Heart right ventricle (tissue), 16 donors: Measurements from ENCODE around the gene ADCY7. TPM values are rescaled to one million over a fixed set of nuclear protein-coding genes. Genes with fewer than 3 reads are reported as not detected.

Source experiments
- ATAC-seq, 8 donors: fragments of 200-7000 bp; cut with Tn5 transposase; one replicate each; pipeline ENCODE4 v1.9.1; 2020; ENCODE audit warnings: mild to moderate bottlenecking in 8 of 8, moderate library complexity in 8 of 8, moderate number of reproducible peaks in 1 of 8
- DNase-seq, 2 donors: peaks; one replicate each; pipeline ENCODE4 v3.0.0-alpha.2; 2020
- H3K27ac ChIP-seq, 10 donors: fragments of 200-600 bp; sonication (generic) in 2 of 10; one replicate each; pipeline versions ENCODE4 v1.5.0 to v1.8.0; 2020 to 2022; ENCODE audit warnings: mild to moderate bottlenecking in 3 of 10
- H3K27me3 ChIP-seq, 7 donors: fragments of 200-600 bp; one replicate each; pipeline ENCODE4 v1.8.0; 2021 to 2022; ENCODE audit warnings: mild to moderate bottlenecking in 2 of 7
- H3K36me3 ChIP-seq, 9 donors: fragments of 200-600 bp; sonication (generic) in 1 of 9; one replicate each; pipeline versions ENCODE4 v1.5.0 to v1.8.0; 2020 to 2022; ENCODE audit warnings: mild to moderate bottlenecking in 2 of 9
- H3K4me1 ChIP-seq, 9 donors: fragments of 200-600 bp; sonication (generic) in 1 of 9; one replicate each; pipeline versions ENCODE4 v1.5.0 to v1.8.0; 2020 to 2022; ENCODE audit warnings: mild to moderate bottlenecking in 4 of 9
- H3K4me3 ChIP-seq, 10 donors: fragments of 200-600 bp; sonication (generic) in 2 of 10; one replicate each; pipeline versions ENCODE4 v1.5.0 to v1.8.0; 2020 to 2022; ENCODE audit warnings: mild to moderate bottlenecking in 7 of 10, moderate library complexity in 2 of 10
- H3K9me3 ChIP-seq, 11 donors: fragments of 200-600 bp in 10 of 11; sonication (generic) in 2 of 11; one replicate each; pipeline versions ENCODE4 v1.5.0 to v1.8.0; 2013 to 2022; ENCODE audit warnings: mild to moderate bottlenecking in 2 of 11, control low read depth in 1 of 11, moderate library complexity in 1 of 11
- CTCF ChIP-seq, 9 donors: fragments of 200-600 bp; sonication (generic) in 2 of 9; IDR thresholded peaks; one replicate each; pipeline versions ENCODE4 v1.5.0 to v1.8.0; 2021 to 2022; ENCODE audit warnings: antibody characterized with exemption in 9 of 9, mild to moderate bottlenecking in 5 of 9, moderate library complexity in 1 of 9
- WGBS, 2 donors: extraction: QIAGEN DNeasy Blood & Tissue Kit; methylation state at CpG; one replicate each; pipeline ENCODE4 v1.1.7; 2013; ENCODE audit warnings: inconsistent platforms in 1 of 2; 5-methylcytosine and 5-hydroxymethylcytosine counted together
- intact Hi-C, 10 donors: fragments of 100-400 bp; cut with DNase I; formaldehyde crosslinking; loops; one replicate each; pipeline versions ENCODE4 v1.11.1 to v1.14.2; 2022
- polyA plus RNA-seq, 2 donors: library from polyadenylated mRNA; stranded (reverse); fragments of 200-250 nt; gene quantifications; one replicate each; pipeline ENCODE4 v1.2.3, GENCODE V29; 2013
- total RNA-seq, 10 donors: library from RNA; stranded (reverse); fragmentation: NEBNext Ultra II Directional in 3 of 10; extraction: Animal tissue kit (Norgen Biotek cat#: 25700) in 3 of 10; gene quantifications; one replicate each; pipeline versions ENCODE4 v1.2.1 to v1.2.4, GENCODE V29; 2021 to 2023
- donor health status: Arrhythmogenic right ventricular cardiomyopathy.
- donor health status: ischemic (EF 13 %, LVEDD 7.1; RV severe dilation, severe dysfunction).
- donor health status: healthy with polysubstance abuse.
- donor health status: DM: no; HTN: yes; CAD: no.
- donor health status: DM: no; HTN: no; CAD: no.
- donor health status: ischemic (EF 25% LVEDD 6.9; RV normal size, moderate dysfunction).
- donor health status: ischemic (EF 25% LVEDD 5.7; RV mildly dilated, moderate dysfunction).
- donor health status: healthy.
- donor health status: DM: yes; HTN: yes; CAD: no.
- donor health status: Ischemic cardiomyopathy.
- donor health status: ischemic (EF 35%, LVEDD 5.7; RV mildly dilated, moderate dysfunction).
- donor health status: nonischemic (EF 11% LVEDD 7.7; RV severe dilation, severe dysfunction).
- donor health status: DM: yes; HTN: yes; CAD: no.
- donor health status: PGD.
- donor health status: ischemic (EF 29% LVEDD 5.4; RV normal size, mild dysfunction).
- donor health status: nonischemic (EF 23%, LVEDD 6.1; RV moderate dilation, normal function).

ADCY7 gene
- total and polyA plus RNA-seq, 12 donors = 2.2 to 25.5 (median 4.7) TPM

- Histone ChIP-seq H3K27me3 (peaks cover 0 to 9% (median 0%) of the 10 kb centered on the region in 7 donors), H3K4me3 (no peak overlapping the region), H3K4me1 (peaks cover 0 to 54% (median 21%) of the 10 kb centered on the region in 9 donors), H3K36me3 (peaks cover 0 to 40% (median 0%) of the 10 kb centered on the region in 9 donors), H3K9me3 (peaks cover 0 to 13% (median 0%) of the 10 kb centered on the region in 11 donors), H3K27ac (no peak overlapping the region)
- TF ChIP-seq CTCF (IDR thresholded peaks at IDR 0.05) = no peak
- intact Hi-C loops = no loop called here
- 62% methylated on average over 5 of the region's 5 CpGs for WGBS, 2 donors
- peak in 1 of 2 donors; percentile 26 for DNase-seq
- ATAC-seq = no peak
Observed at GRCh38 chr16:50285406-50286003, 19.2 kb downstream of the ADCY7 start.

GRCh38 chr16:50286681-50287080, 20.3 kb downstream of the ADCY7 start:
- H3K9me3 ChIP-seq = peaks cover 0 to 9% (median 0%) of the 10 kb centered on the region in 11 donors
- DNase-seq (no peak), ATAC-seq (no peak)
- intact Hi-C loops = no loop called here
- peaks cover 0 to 42% (median 20%) of the 10 kb centered on the region in 9 donors for H3K4me1 ChIP-seq
- peaks cover 0 to 52% (median 0%) of the 10 kb centered on the region in 9 donors for H3K36me3 ChIP-seq
- 98 to 99% methylated on average over 3 of the region's 3 CpGs for WGBS, 2 donors
- no peak overlapping the region for H3K27ac ChIP-seq
- no peak overlapping the region for H3K4me3 ChIP-seq
- no peak for TF ChIP-seq CTCF (IDR thresholded peaks at IDR 0.05)
- peaks cover 0 to 9% (median 0%) of the 10 kb centered on the region in 7 donors for H3K27me3 ChIP-seq

- Histone ChIP-seq H3K4me3 (no peak overlapping the region), H3K27me3 (peaks cover 0 to 9% (median 0%) of the 10 kb centered on the region in 7 donors), H3K27ac (no peak overlapping the region), H3K4me1 (peaks cover 0 to 28% (median 9%) of the 10 kb centered on the region in 9 donors), H3K9me3 (peaks cover 0 to 9% (median 0%) of the 10 kb centered on the region in 11 donors), H3K36me3 (peaks cover 0 to 65% (median 0%) of the 10 kb centered on the region in 9 donors)
- 91 to 92% methylated on average over 17 of the region's 17 CpGs for WGBS, 2 donors
- TF ChIP-seq CTCF (IDR thresholded peaks at IDR 0.05) = no peak
- ATAC-seq (no peak), DNase-seq (peak in 1 of 2 donors; percentile 9)
- intact Hi-C loops = no loop called here
Observed at GRCh38 chr16:50288026-50288425, 21.7 kb downstream of the ADCY7 start.

- no peak for TF ChIP-seq CTCF (IDR thresholded peaks at IDR 0.05)
- no peak for ATAC-seq
Observed at GRCh38 chr16:50288920-50289319, 22.6 kb downstream of the ADCY7 start.

More at GRCh38 chr16:50288920-50289319, 22.6 kb downstream of the ADCY7 start:
- peaks cover 0 to 6% (median 0%) of the 10 kb centered on the region in 7 donors for H3K27me3 ChIP-seq
- intact Hi-C loops = no loop called here
- DNase-seq = no peak
- peaks cover 0 to 74% (median 0%) of the 10 kb centered on the region in 9 donors for H3K36me3 ChIP-seq
- H3K9me3 ChIP-seq = peaks cover 0 to 9% (median 0%) of the 10 kb centered on the region in 11 donors
- H3K4me3 ChIP-seq = no peak overlapping the region
- peaks cover 0 to 19% (median 7%) of the 10 kb centered on the region in 9 donors for H3K4me1 ChIP-seq
- H3K27ac ChIP-seq = no peak overlapping the region
- 82 to 84% methylated on average over 3 of the region's 3 CpGs for WGBS, 2 donors
